Measurements from ENCODE around the gene DOLPP1. TPM values are rescaled to one million over a fixed set of nuclear protein-coding genes. Genes with fewer than 3 reads are reported as not detected.
A peak's percentile ranks its signal among the peaks of the same experiment; 100 is the strongest.

Gene DOLPP1
- total and polyA plus RNA-seq, 8 donors, result 13.4 to 19.6 (median 15.2) TPM

- Histone ChIP-seq H3K4me3 (peak within 1 kb of the TSS; percentile 82 to 97), H3K4me1 (peaks cover 9 to 24% of the 10 kb centered on the region in 2 donors), H3K27ac (peak within 1 kb of the TSS; percentile 73 to 75), H3K27me3 (no peaks in the 10 kb centered on the region), H3K36me3 (peaks cover 0 to 14% of the 10 kb centered on the region in 2 donors), H3K9me3 (no peaks in the 10 kb centered on the region)
- DNase-seq, result peak; percentile 96 to 99 (median 98)
- no peak for TF ChIP-seq CTCF (IDR thresholded peaks at IDR 0.05)
- intact Hi-C loops (cut with DNase I), result no loop called here
- ATAC-seq, result peak; percentile 97
Measured at GRCh38 chr9:129036241-129036922, 44.5 kb upstream of the DOLPP1 start, which contains the start of gene MIGA2. TSS of gene MIGA2 (plus strand) at chr9:129036626. CDS start at chr9:129040595, 3,969 bp downstream.

GRCh38 chr9:129036923-129037766 is 43.8 kb upstream of the DOLPP1 start:
- Histone ChIP-seq H3K4me3 (peak overlapping the region; percentile 82 to 97), H3K27ac (peak overlapping the region in 1 of 2 donors; percentile 73), H3K36me3 (peaks cover 0 to 21% of the 10 kb centered on the region in 2 donors), H3K4me1 (peaks cover 9 to 24% of the 10 kb centered on the region in 2 donors), H3K9me3 (no peaks in the 10 kb centered on the region), H3K27me3 (no peaks in the 10 kb centered on the region)
- intact Hi-C loops (cut with DNase I), result no loop called here
- no peak for TF ChIP-seq CTCF (IDR thresholded peaks at IDR 0.05)
- no peak for DNase-seq
- ATAC-seq, result no peak

GRCh38 chr9:129037767-129038098 is 43.2 kb upstream of the DOLPP1 start:
- no peaks in the 10 kb centered on the region for H3K27me3 ChIP-seq

GRCh38 chr9:129038109-129038852 is 42.6 kb upstream of the DOLPP1 start:
- Histone ChIP-seq H3K4me3 (no peak overlapping the region), H3K36me3 (peaks cover 0 to 33% of the 10 kb centered on the region in 2 donors), H3K27ac (no peak overlapping the region), H3K27me3 (no peaks in the 10 kb centered on the region), H3K9me3 (no peaks in the 10 kb centered on the region), H3K4me1 (peaks cover 9 to 24% of the 10 kb centered on the region in 2 donors)
- DNase-seq (no peak), ATAC-seq (no peak)
- TF ChIP-seq CTCF (IDR thresholded peaks at IDR 0.05), result no peak
- intact Hi-C loops (cut with DNase I), result no loop called here

More at GRCh38 chr9:129037767-129038098, 43.2 kb upstream of the DOLPP1 start:
- H3K36me3 ChIP-seq, result peaks cover 0 to 27% of the 10 kb centered on the region in 2 donors
- peaks cover 9 to 24% of the 10 kb centered on the region in 2 donors for H3K4me1 ChIP-seq
- intact Hi-C loops (cut with DNase I), result no loop called here
- ATAC-seq (no peak), DNase-seq (no peak)
- H3K4me3 ChIP-seq, result peak overlapping the region in 1 of 2 donors; percentile 97
- H3K9me3 ChIP-seq, result no peaks in the 10 kb centered on the region
- no peak for TF ChIP-seq CTCF (IDR thresholded peaks at IDR 0.05)
- no peak overlapping the region for H3K27ac ChIP-seq
